ENCODE data around the gene NEU1. TPM values are rescaled to one million over a fixed set of nuclear protein-coding genes. Genes with fewer than 3 reads are reported as not detected.
A peak's percentile ranks its signal among the peaks of the same experiment; 100 is the strongest.

The NEU1 gene
- total RNA-seq, 1 experiment from 2014 or later: 44.8 TPM

DNA sequence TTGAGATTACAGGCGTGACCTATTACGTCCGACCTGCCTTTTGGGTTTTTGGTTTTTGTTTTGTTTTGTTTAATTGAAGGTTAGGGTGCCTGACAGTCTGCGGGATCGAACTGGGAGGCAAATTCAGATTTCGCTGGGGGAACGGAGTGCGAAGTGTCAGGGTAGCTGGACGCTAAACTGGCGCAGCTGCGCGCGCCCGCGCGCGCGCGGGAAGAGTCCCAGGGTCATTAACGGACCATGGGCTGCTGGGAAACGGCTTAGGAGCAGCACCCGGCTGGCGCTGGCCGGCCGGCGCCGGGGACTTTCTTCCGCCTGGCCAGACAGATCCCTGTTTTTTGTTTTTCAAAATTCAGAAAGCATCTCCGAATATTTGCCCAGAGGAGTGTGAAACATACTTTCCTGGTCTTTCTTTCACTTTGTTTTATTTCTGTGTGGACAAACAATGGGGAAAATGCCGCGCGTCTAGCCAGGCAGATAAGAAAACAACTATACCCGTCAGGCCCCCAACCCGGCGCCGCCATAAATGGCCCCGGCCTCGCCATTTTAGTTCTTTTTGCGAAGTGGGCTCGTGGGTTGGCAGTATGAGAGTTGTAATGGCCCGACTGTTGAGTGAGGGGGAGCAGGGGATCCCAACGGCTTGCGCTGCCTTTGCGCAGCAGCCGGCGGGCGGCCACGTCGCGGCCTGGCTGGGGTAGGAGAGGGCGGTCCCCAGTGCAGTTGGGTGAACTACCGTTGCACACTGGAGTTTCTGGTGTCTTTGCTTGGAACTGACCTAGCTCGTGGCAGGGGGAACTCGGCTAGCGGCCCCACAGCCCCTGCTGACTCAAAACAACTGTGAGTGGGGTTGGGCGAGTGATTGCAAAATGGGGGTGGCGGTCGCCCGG, 28.0 kb downstream of the NEU1 start (continued):
- TF ChIP-seq, protein P1, sequence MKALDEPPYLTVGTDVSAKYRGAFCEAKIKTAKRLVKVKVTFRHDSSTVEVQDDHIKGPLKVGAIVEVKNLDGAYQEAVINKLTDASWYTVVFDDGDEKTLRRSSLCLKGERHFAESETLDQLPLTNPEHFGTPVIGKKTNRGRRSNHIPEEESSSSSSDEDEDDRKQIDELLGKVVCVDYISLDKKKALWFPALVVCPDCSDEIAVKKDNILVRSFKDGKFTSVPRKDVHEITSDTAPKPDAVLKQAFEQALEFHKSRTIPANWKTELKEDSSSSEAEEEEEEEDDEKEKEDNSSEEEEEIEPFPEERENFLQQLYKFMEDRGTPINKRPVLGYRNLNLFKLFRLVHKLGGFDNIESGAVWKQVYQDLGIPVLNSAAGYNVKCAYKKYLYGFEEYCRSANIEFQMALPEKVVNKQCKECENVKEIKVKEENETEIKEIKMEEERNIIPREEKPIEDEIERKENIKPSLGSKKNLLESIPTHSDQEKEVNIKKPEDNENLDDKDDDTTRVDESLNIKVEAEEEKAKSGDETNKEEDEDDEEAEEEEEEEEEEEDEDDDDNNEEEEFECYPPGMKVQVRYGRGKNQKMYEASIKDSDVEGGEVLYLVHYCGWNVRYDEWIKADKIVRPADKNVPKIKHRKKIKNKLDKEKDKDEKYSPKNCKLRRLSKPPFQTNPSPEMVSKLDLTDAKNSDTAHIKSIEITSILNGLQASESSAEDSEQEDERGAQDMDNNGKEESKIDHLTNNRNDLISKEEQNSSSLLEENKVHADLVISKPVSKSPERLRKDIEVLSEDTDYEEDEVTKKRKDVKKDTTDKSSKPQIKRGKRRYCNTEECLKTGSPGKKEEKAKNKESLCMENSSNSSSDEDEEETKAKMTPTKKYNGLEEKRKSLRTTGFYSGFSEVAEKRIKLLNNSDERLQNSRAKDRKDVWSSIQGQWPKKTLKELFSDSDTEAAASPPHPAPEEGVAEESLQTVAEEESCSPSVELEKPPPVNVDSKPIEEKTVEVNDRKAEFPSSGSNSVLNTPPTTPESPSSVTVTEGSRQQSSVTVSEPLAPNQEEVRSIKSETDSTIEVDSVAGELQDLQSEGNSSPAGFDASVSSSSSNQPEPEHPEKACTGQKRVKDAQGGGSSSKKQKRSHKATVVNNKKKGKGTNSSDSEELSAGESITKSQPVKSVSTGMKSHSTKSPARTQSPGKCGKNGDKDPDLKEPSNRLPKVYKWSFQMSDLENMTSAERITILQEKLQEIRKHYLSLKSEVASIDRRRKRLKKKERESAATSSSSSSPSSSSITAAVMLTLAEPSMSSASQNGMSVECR (CRISPR knock-in tag; IDR thresholded peaks at IDR 0.05; ENCODE audit: borderline replicate concordance): peak; percentile 81
- peak; percentile 43; the same call in 1 of the 2 replicates for TF ChIP-seq KAT7 (CRISPR knock-in tag; IDR thresholded peaks at IDR 0.05; ENCODE audit: borderline replicate concordance)
- TF ChIP-seq, protein P2, sequence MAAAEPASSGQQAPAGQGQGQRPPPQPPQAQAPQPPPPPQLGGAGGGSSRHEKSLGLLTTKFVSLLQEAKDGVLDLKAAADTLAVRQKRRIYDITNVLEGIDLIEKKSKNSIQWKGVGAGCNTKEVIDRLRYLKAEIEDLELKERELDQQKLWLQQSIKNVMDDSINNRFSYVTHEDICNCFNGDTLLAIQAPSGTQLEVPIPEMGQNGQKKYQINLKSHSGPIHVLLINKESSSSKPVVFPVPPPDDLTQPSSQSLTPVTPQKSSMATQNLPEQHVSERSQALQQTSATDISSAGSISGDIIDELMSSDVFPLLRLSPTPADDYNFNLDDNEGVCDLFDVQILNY (CRISPR knock-in tag; IDR thresholded peaks at IDR 0.05): peak; percentile 58; the same call in 1 of the 2 replicates
- no peak for TF ChIP-seq NR2C2 (CRISPR knock-in tag; IDR thresholded peaks at IDR 0.05)
- no peak for TF ChIP-seq ATF6 (CRISPR knock-in tag; IDR thresholded peaks at IDR 0.05)
- no peak for TF ChIP-seq HMGA2 (CRISPR knock-in tag; IDR thresholded peaks at IDR 0.05)
- TF ChIP-seq FOXK1 (CRISPR knock-in tag; IDR thresholded peaks at IDR 0.05): no peak; the same call in 1 of the 2 replicates
- TF ChIP-seq, protein P3, sequence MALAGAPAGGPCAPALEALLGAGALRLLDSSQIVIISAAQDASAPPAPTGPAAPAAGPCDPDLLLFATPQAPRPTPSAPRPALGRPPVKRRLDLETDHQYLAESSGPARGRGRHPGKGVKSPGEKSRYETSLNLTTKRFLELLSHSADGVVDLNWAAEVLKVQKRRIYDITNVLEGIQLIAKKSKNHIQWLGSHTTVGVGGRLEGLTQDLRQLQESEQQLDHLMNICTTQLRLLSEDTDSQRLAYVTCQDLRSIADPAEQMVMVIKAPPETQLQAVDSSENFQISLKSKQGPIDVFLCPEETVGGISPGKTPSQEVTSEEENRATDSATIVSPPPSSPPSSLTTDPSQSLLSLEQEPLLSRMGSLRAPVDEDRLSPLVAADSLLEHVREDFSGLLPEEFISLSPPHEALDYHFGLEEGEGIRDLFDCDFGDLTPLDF (CRISPR knock-in tag; IDR thresholded peaks at IDR 0.05): peak; percentile 49; the same call in 1 of the 2 replicates
- TF ChIP-seq IRF2 (CRISPR knock-in tag; IDR thresholded peaks at IDR 0.05; ENCODE audit: borderline replicate concordance, low read depth): no peak
- TF ChIP-seq ZNF425 (CRISPR knock-in tag; conservative IDR thresholded peaks at IDR 0.05): 0 out of 2 replicates have a peak, but pooled peaks have one; percentile 13
- TF ChIP-seq GABPB1 (CRISPR knock-in tag; IDR thresholded peaks at IDR 0.05): peak; percentile 51; the same call in 1 of the 2 replicates
- no peak for TF ChIP-seq NFE2L1 (CRISPR knock-in tag; IDR thresholded peaks at IDR 0.05)
- 0 out of 2 replicates have a peak, but pooled peaks have one; percentile 16 for TF ChIP-seq NFYB (CRISPR knock-in tag; conservative IDR thresholded peaks at IDR 0.05; ENCODE audit: low read depth)
- TF ChIP-seq, protein P4, sequence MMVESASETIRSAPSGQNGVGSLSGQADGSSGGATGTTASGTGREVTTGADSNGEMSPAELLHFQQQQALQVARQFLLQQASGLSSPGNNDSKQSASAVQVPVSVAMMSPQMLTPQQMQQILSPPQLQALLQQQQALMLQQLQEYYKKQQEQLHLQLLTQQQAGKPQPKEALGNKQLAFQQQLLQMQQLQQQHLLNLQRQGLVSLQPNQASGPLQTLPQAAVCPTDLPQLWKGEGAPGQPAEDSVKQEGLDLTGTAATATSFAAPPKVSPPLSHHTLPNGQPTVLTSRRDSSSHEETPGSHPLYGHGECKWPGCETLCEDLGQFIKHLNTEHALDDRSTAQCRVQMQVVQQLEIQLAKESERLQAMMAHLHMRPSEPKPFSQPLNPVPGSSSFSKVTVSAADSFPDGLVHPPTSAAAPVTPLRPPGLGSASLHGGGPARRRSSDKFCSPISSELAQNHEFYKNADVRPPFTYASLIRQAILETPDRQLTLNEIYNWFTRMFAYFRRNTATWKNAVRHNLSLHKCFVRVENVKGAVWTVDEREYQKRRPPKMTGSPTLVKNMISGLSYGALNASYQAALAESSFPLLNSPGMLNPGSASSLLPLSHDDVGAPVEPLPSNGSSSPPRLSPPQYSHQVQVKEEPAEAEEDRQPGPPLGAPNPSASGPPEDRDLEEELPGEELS (CRISPR knock-in tag; IDR thresholded peaks at IDR 0.05): 0 out of 2 replicates have a peak, but pooled peaks have one; percentile 47
- TF ChIP-seq ZNF138 (CRISPR knock-in tag; conservative IDR thresholded peaks at IDR 0.05): no peak
- TF ChIP-seq ELF4 (CRISPR knock-in tag; IDR thresholded peaks at IDR 0.05; ENCODE audit: low read depth): no peak
- TF ChIP-seq, protein P5, sequence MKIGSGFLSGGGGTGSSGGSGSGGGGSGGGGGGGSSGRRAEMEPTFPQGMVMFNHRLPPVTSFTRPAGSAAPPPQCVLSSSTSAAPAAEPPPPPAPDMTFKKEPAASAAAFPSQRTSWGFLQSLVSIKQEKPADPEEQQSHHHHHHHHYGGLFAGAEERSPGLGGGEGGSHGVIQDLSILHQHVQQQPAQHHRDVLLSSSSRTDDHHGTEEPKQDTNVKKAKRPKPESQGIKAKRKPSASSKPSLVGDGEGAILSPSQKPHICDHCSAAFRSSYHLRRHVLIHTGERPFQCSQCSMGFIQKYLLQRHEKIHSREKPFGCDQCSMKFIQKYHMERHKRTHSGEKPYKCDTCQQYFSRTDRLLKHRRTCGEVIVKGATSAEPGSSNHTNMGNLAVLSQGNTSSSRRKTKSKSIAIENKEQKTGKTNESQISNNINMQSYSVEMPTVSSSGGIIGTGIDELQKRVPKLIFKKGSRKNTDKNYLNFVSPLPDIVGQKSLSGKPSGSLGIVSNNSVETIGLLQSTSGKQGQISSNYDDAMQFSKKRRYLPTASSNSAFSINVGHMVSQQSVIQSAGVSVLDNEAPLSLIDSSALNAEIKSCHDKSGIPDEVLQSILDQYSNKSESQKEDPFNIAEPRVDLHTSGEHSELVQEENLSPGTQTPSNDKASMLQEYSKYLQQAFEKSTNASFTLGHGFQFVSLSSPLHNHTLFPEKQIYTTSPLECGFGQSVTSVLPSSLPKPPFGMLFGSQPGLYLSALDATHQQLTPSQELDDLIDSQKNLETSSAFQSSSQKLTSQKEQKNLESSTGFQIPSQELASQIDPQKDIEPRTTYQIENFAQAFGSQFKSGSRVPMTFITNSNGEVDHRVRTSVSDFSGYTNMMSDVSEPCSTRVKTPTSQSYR (CRISPR knock-in tag; IDR thresholded peaks at IDR 0.05): no peak
- TF ChIP-seq, protein P6, sequence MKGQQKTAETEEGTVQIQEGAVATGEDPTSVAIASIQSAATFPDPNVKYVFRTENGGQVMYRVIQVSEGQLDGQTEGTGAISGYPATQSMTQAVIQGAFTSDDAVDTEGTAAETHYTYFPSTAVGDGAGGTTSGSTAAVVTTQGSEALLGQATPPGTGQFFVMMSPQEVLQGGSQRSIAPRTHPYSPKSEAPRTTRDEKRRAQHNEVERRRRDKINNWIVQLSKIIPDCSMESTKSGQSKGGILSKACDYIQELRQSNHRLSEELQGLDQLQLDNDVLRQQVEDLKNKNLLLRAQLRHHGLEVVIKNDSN (CRISPR knock-in tag; IDR thresholded peaks at IDR 0.05): no peak; the same call in 1 of the 2 replicates
